Measurements from ENCODE around the gene CALHM5.
A peak's percentile ranks its signal among the peaks of the same experiment; 100 is the strongest.
"Not testable (repeated sequence)": the region's sequence is repeated elsewhere in the genome, so short reads cannot be mapped to it uniquely, and the experiment has no call there.

The CALHM5 gene

GRCh38 chr6:116511424-116512110 is at the start of gene CALHM5:
Gene CALHM5, plus strand, starts transcription at chr6:116511639. Its CDS starts 58 bp downstream, at chr6:116511697.
- DNase-seq, result no peak

GRCh38 chr6:116461932-116462885 is 49.2 kb upstream of the CALHM5 start:
- no peak for DNase-seq

- DNase-seq, result no peak
Measured at GRCh38 chr6:116463301-116463700, 48.1 kb upstream of the CALHM5 start.

GRCh38 chr6:116465246-116465645 is 46.2 kb upstream of the CALHM5 start:
- DNase-seq, result no peak

GRCh38 chr6:116467096-116467495 is 44.3 kb upstream of the CALHM5 start:
- no peak for DNase-seq

- no peak for DNase-seq
Measured at GRCh38 chr6:116467514-116467913, 43.9 kb upstream of the CALHM5 start.

GRCh38 chr6:116468293-116468692 is 43.1 kb upstream of the CALHM5 start:
- DNase-seq, result no peak

- DNase-seq, result no peak
Measured at GRCh38 chr6:116471531-116471930, 39.9 kb upstream of the CALHM5 start.

GRCh38 chr6:116472706-116473105 is 38.7 kb upstream of the CALHM5 start:
- no peak for DNase-seq

GRCh38 chr6:116475141-116475540 is 36.3 kb upstream of the CALHM5 start:
- DNase-seq, result no peak

GRCh38 chr6:116476002-116476678 is 35.3 kb upstream of the CALHM5 start:
- peak; percentile 27 for DNase-seq

GRCh38 chr6:116482780-116483179 is 28.7 kb upstream of the CALHM5 start:
- no peak for DNase-seq

- DNase-seq, result no peak
Measured at GRCh38 chr6:116483616-116484015, 27.8 kb upstream of the CALHM5 start.

- no peak for DNase-seq
Measured at GRCh38 chr6:116485559-116486184, 25.8 kb upstream of the CALHM5 start.

- DNase-seq, result no peak
Measured at GRCh38 chr6:116491610-116492330, 19.7 kb upstream of the CALHM5 start.

- no peak for DNase-seq
Measured at GRCh38 chr6:116492331-116493067, 18.9 kb upstream of the CALHM5 start.

- DNase-seq, result not testable (repeated sequence)
Measured at GRCh38 chr6:116495161-116495560, 16.3 kb upstream of the CALHM5 start.

GRCh38 chr6:116497113-116497676 is 14.2 kb upstream of the CALHM5 start:
- no peak for DNase-seq

GRCh38 chr6:116500969-116501433 is 10.4 kb upstream of the CALHM5 start:
- DNase-seq, result no peak

- DNase-seq, result no peak
Measured at GRCh38 chr6:116507324-116507723, 4.1 kb upstream of the CALHM5 start.

GRCh38 chr6:116508527-116508926 is 2.9 kb upstream of the CALHM5 start:
- no peak for DNase-seq
